ENCODE results near the gene TRABD2A.
"Not testable (repeated sequence)": the region's sequence is repeated elsewhere in the genome, so short reads cannot be mapped to it uniquely, and the experiment has no call there.

TRABD2A gene

GRCh38 chr2:84811839-84812431, 68.9 kb downstream of the TRABD2A start:
- DNase-seq = no peak

GRCh38 chr2:84808279-84808678, 72.6 kb downstream of the TRABD2A start:
- no peak for DNase-seq

GRCh38 chr2:84807063-84807485, 73.8 kb downstream of the TRABD2A start:
- no peak for DNase-seq

GRCh38 chr2:84805250-84805958, 75.5 kb downstream of the TRABD2A start:
- DNase-seq = no peak

GRCh38 chr2:84801811-84802210, 79.1 kb downstream of the TRABD2A start:
- no peak for DNase-seq

- peak in 1 of 5 experiments; percentile 44 for DNase-seq
Observed at GRCh38 chr2:84800194-84800805, 80.6 kb downstream of the TRABD2A start.

- DNase-seq = peak in 1 of 5 experiments; percentile 8
Observed at GRCh38 chr2:84799772-84800171, 81.1 kb downstream of the TRABD2A start.

GRCh38 chr2:84797271-84797670, 83.6 kb downstream of the TRABD2A start:
- no peak for DNase-seq

GRCh38 chr2:84796798-84797197, 84.1 kb downstream of the TRABD2A start:
- no peak for DNase-seq

- no peak for DNase-seq
Observed at GRCh38 chr2:84793641-84794040, 87.2 kb downstream of the TRABD2A start.

GRCh38 chr2:84792856-84793522, 87.9 kb downstream of the TRABD2A start:
- DNase-seq = no peak

GRCh38 chr2:84788498-84788897, 92.4 kb downstream of the TRABD2A start:
- DNase-seq = no peak

GRCh38 chr2:84788027-84788426, 92.9 kb downstream of the TRABD2A start:
- DNase-seq = no peak

- no peak for DNase-seq
Observed at GRCh38 chr2:84786601-84787000, 94.3 kb downstream of the TRABD2A start.

GRCh38 chr2:84785950-84786349, 94.9 kb downstream of the TRABD2A start:
- DNase-seq = no peak

- DNase-seq = peak in 2 of 5 experiments; percentile 76 to 94
Observed at GRCh38 chr2:84782717-84783442, 98.0 kb downstream of the TRABD2A start.

GRCh38 chr2:84781942-84782716, 98.8 kb downstream of the TRABD2A start:
- DNase-seq = peak in 4 of 5 experiments; percentile 12 to 95 (median 46)

- no peak for DNase-seq
Observed at GRCh38 chr2:84779781-84780180, 101.1 kb downstream of the TRABD2A start.

GRCh38 chr2:84778911-84779690, 101.8 kb downstream of the TRABD2A start:
- peak in 2 of 5 experiments; percentile 7 to 90 for DNase-seq

- DNase-seq = no peak
Observed at GRCh38 chr2:84776011-84776410, 104.9 kb downstream of the TRABD2A start.

- not testable (repeated sequence) for DNase-seq
Observed at GRCh38 chr2:84773562-84773961, 107.3 kb downstream of the TRABD2A start.
